ENCODE data around the gene PPP1R8.
"Not testable (repeated sequence)": the region's sequence is repeated elsewhere in the genome, so short reads cannot be mapped to it uniquely, and the experiment has no call there.

Gene PPP1R8

DNA sequence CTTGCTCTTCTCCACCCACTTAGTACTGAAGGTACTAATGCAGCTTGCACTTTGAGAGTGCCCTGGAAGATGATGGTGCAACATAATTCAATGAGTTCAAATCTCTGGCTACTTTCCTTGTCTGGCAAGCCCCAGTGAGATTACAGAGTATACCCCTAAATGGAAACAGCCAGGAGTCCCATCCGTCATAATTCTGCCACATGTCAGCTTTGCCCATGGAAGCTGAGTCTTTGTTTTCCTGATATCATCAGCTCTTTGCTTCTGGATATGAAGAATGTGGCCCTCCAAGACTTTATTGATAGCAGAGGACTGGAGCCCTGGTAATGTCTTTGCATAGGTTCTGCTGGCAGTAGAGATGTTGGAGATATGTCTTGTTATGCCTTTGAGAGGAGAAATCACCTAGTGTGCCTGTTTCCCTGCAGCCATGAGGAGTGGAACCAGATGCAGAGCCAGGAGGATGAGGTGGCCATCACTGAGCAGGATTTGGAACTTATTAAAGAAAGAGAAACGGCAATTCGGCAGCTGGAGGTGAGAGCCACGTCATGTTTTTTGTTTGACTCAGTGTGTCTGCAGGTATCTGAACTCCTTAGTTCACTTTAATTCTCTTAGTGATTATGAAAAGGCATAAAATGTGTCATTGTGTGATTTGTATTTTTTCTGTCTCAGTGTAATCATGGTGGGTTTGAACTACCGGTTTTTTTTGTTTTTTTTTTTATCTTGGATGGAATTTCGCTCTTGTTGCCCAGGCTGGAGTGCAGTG lies 18.7 kb upstream of the PPP1R8 start:
- Histone ChIP-seq H3K4me3 (no peak overlapping the region), H3K4me1 (no peaks in the 10 kb centered on the region; the same call in 1 of the 2 replicates), H3K27me3 (ENCODE audit: low read depth) (no peaks in the 10 kb centered on the region), H3K9me3 (no peaks in the 10 kb centered on the region), H3K36me3 (replicated peaks) (0 out of 2 replicates have a peak, but pooled peaks cover 3% of the 10 kb centered on the region)
- no peak for DNase-seq (ENCODE audit: low spot score in 2 of 2)
- in situ Hi-C loops (cut with MboI; ENCODE audit: low sequenced_read_pairs): no loop called here

DNA sequence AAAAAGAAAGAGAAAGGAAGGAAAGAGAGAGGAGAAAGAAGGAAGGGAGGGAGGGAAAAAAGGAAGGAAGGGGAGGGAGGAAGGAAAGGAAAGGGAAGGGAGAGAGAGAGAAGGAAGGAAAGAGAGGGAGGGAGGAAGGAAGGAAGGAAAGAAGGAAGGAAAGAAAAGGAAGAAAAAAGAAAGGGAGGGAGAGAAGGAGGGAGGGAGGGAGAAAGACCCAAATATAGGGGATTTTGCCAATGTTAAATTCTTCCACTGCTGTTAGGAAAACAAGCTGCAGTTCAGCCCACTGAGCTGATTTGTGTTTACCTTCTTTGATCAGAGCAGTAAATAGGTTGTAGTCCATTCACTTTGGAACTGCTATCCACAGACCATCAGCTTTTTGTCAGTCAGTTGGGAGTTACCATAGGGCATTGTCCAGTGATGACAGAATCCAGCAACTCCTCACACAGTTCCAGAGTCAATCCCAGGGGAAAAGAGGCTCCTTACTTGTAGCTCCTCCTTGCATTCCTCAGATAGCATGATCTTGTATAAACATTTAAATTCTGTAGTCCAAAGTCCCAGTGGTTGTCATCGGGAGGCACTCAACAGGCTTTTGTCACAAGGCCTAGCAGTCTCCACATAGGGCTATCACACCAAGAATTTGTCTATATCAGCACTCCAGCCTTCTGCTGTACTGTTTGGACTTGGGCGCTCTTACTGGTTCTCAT lies 13.5 kb upstream of the PPP1R8 start:
- in situ Hi-C loops (cut with MboI; ENCODE audit: low sequenced_read_pairs): no loop called here
- Histone ChIP-seq H3K9me3 (no peaks in the 10 kb centered on the region), H3K36me3 (replicated peaks) (peaks cover 14% of the 10 kb centered on the region), H3K27me3 (ENCODE audit: low read depth) (no peaks in the 10 kb centered on the region), H3K4me3 (no peak overlapping the region), H3K4me1 (no peaks in the 10 kb centered on the region; the same call in 1 of the 2 replicates)
- peak in 1 of 2 experiments; percentile 20 for DNase-seq (ENCODE audit: low spot score in 2 of 2)

DNA sequence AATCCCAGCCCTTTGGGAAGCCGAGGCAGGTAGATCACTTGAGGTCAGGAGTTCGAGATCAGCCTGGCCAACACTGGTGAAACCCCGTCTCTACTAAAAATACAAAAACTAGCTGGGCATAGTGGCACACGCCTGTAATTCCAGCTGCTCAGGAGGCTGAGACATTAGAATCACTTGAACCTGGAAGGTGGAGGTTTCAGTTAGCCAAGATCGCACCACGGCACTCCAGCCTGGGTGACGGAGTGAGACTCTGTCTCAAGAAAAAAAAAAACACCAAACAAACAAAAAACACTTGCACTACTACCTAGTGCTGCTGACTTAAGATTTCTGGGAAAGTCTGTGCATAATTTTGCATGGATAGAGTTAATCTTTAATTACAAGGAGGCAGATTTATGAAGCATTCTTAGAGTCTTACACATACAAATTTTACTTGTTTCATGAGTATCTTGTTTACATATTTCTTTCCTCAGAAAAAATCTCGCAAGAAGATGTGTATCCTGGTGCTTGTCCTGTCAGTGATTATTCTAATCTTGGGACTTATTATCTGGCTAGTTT lies 8.7 kb upstream of the PPP1R8 start:
- no peaks in the 10 kb centered on the region for H3K27me3 ChIP-seq (ENCODE audit: low read depth)
- DNase-seq (ENCODE audit: low spot score in 2 of 2): no peak
- H3K4me1 ChIP-seq: no peaks in the 10 kb centered on the region; the same call in 1 of the 2 replicates
- in situ Hi-C loops (cut with MboI; ENCODE audit: low sequenced_read_pairs): no loop called here
- H3K36me3 ChIP-seq (replicated peaks): peaks cover 18% of the 10 kb centered on the region
- no peaks in the 10 kb centered on the region for H3K9me3 ChIP-seq
- H3K4me3 ChIP-seq: no peak overlapping the region

DNA sequence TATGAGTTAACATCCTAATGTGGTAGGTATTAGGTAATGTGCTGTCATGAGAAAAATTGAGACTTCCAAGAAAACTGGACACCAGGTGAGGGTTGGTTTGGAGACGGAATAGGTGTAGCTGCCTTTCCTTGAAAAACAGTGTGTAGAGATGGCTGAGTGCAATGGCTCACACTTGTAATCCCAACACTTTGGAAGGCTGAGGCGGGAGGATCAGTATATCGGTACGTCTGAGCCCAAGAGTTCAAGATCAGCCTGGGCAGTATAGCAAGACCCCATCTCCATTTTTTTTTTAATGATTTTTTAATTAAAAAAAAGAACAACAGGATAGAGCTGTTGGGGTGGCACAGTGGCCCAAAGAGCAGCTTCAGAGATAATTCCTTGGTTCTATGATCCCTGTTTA lies 6.8 kb upstream of the PPP1R8 start:
- in situ Hi-C loops (cut with MboI; ENCODE audit: low sequenced_read_pairs): no loop called here
- Histone ChIP-seq H3K27me3 (ENCODE audit: low read depth) (no peaks in the 10 kb centered on the region), H3K4me1 (no peaks in the 10 kb centered on the region), H3K4me3 (no peak overlapping the region), H3K36me3 (replicated peaks) (peaks cover 13% of the 10 kb centered on the region), H3K9me3 (no peaks in the 10 kb centered on the region)
- no peak for DNase-seq (ENCODE audit: low spot score in 2 of 2)

DNA sequence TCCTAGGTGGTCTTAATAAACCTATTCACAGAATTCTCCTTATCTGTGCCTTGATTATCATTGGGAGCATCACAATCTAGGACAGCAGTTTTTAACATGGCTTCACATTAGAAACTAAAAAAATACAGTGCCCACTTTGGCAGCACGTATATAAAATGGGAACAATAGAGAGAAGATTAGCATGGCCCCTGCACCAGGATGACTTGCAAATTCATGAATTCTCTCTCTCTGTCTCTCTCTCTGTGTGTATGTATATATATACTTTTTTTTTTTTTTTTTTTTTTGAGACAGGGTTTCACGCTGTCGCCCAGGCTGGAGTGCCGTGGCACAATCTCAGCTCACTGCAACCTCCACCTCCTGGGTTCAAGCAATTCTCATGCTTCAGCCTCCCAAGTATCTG lies 6.2 kb upstream of the PPP1R8 start:
- in situ Hi-C loops (cut with MboI; ENCODE audit: low sequenced_read_pairs): no loop called here

DNA sequence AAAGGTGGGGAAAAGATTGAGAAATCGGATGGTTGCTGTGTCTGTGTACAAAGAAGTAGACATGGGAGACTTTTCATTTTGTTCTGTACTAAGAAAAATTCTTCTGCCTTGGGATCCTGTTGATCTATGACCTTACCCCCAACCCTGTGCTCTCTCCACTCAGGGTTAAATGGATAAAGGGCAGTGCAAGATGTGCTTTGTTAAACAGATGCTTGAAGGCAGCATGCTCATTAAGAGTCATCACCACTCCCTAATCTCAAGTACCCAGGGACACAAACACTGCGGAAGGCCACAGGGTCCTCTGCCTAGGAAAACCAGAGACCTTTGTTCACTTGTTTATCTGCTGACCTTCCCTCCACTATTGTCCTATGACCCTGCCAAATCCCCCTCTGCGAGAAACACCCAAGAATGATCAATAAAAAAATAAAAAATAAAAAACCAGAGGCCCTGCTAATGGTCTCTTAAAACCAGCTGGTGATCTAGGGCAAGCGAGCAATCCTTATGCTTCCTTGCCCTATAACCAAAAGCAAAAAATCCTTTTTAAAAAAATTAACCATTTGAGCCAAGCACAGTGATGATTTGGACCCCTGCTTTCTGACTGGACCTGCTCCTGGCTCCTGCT lies 1.1 kb upstream of the PPP1R8 start:
- DNase-seq (ENCODE audit: low spot score in 2 of 2); H3K4me1 ChIP-seq; H3K27me3 ChIP-seq (ENCODE audit: low read depth); H3K4me3 ChIP-seq; in situ Hi-C loops (cut with MboI; ENCODE audit: low sequenced_read_pairs); H3K9me3 ChIP-seq: not testable (repeated sequence)
- H3K36me3 ChIP-seq (replicated peaks): peaks cover 24% of the 10 kb centered on the region

More for the DNA sequence above, 6.2 kb upstream of the PPP1R8 start:
- Histone ChIP-seq H3K36me3 (replicated peaks) (peaks cover 13% of the 10 kb centered on the region), H3K4me1 (no peaks in the 10 kb centered on the region), H3K9me3 (no peaks in the 10 kb centered on the region), H3K27me3 (ENCODE audit: low read depth) (no peaks in the 10 kb centered on the region), H3K4me3 (no peak overlapping the region)
- DNase-seq (ENCODE audit: low spot score in 2 of 2): no peak

DNA sequence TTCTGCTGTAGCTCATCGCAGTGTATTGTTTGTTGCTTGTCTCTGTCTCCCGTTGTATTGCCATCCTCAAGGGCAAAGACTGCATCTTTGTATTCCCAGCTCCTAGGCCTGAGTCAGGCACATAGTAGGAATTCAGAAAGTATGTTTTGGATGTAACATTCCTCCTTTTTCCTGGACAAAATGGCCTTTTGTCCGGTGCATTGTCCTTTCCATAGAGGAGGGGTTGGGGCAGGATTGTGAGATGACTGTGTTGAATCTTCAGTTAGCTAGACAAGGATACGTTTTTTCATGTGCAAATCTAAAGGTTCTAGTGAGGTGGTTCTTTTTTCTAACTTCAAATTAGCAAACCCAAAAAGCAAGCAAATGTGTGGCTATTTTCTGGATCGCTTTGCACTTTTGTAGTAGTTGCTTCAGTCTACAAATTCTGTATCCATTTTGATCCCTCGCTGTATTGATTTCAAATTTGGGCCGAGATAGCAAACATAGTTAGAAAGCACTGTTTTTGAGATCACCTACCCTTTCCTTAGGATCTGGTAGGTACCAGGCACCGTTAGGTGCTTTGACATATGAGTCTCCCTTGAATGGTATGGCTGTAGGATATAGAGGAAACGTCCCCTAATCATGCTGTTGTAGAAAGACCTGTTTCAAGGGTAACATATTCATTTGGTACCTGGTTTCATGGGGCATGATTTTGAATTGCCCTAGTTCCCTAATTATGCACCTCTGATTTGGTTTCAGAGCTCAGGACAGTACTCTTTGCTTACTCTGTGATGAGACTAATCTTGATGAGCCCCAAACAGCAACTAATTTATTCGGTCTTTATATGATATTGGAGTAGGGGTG lies 1.2 kb downstream of the PPP1R8 start:
- Histone ChIP-seq H3K4me3 (peak overlapping the region; percentile 99), H3K36me3 (replicated peaks) (peaks cover 45% of the 10 kb centered on the region), H3K27me3 (ENCODE audit: low read depth) (no peaks in the 10 kb centered on the region), H3K4me1 (peaks cover 9% of the 10 kb centered on the region; the same call in 1 of the 2 replicates), H3K9me3 (no peaks in the 10 kb centered on the region)
- in situ Hi-C loops (cut with MboI; ENCODE audit: low sequenced_read_pairs): no loop called here
- DNase-seq (ENCODE audit: low spot score in 2 of 2): peak in 1 of 2 experiments; percentile 27

DNA sequence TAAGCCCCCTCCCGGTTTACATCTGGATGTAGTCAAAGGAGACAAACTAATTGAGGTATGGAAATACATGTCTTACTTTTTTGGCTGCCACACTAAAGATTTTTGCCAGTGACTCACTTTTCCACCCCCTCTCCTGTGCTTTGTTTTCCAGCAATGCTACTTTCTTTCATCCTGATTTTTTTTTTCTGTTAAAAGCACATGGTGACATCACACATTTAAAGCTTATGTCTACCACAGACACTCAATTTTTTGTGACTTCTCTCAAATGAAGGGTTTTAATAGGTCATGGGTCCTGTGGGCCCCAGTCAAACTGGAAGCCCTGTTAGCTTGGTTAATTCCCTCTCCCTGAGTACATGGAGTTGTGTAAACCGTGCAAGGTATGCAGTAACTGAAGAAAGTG lies 2.2 kb downstream of the PPP1R8 start:
- peaks cover 9% of the 10 kb centered on the region; the same call in 1 of the 2 replicates for H3K4me1 ChIP-seq
- H3K9me3 ChIP-seq: no peaks in the 10 kb centered on the region
- no peak for DNase-seq (ENCODE audit: low spot score in 2 of 2)
- H3K4me3 ChIP-seq: no peak overlapping the region; the same call in 1 of the 2 replicates
- peaks cover 50% of the 10 kb centered on the region for H3K36me3 ChIP-seq (replicated peaks)
- no peaks in the 10 kb centered on the region for H3K27me3 ChIP-seq (ENCODE audit: low read depth)
- in situ Hi-C loops (cut with MboI; ENCODE audit: low sequenced_read_pairs): no loop called here

DNA sequence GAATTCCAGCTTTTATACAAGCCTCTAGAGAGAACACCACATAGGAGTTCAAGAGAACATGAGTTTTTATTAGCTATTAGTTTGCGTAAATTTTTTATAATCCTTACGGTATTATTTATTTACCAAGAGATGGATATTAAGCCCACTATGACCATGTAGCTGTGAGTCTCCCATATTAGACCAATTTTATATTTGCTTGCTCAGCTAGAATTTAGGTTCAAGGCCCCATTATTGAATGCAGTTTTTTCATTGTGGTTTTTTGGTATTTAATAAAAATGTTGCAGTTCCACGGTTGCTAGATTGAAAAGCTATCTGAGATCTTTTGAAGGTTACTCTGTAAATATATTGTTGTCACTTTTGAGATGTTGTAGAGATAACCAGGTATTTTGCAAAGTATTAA lies 2.9 kb downstream of the PPP1R8 start:
- in situ Hi-C loops (cut with MboI; ENCODE audit: low sequenced_read_pairs): no loop called here
- DNase-seq (ENCODE audit: low spot score in 2 of 2): no peak
- Histone ChIP-seq H3K4me3 (no peak overlapping the region), H3K4me1 (peaks cover 9% of the 10 kb centered on the region; the same call in 1 of the 2 replicates), H3K27me3 (ENCODE audit: low read depth) (no peaks in the 10 kb centered on the region), H3K9me3 (no peaks in the 10 kb centered on the region), H3K36me3 (replicated peaks) (peaks cover 54% of the 10 kb centered on the region)

DNA sequence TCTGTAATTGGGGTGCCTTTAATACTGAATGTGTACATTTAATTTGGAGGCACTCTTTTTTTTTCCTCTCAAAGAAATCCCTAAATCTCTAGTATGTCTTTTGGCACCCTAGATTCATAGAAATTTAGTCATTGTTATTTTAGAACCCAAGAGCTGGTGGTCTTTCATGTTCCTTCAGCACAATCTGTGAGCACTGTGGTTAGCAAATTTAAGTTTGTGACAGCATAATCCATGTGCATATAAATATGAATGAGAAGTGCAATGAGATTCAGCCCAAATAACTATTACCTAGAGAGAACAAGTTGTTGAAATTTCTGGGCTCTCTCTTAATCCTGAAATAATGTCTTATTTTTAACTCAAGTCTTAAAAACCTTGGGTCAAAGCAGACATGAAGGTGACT lies 4.5 kb downstream of the PPP1R8 start:
- Histone ChIP-seq H3K4me3 (no peak overlapping the region), H3K4me1 (peaks cover 9% of the 10 kb centered on the region; the same call in 1 of the 2 replicates), H3K36me3 (replicated peaks) (peaks cover 69% of the 10 kb centered on the region), H3K27me3 (ENCODE audit: low read depth) (no peaks in the 10 kb centered on the region), H3K9me3 (no peaks in the 10 kb centered on the region)
- no peak for DNase-seq (ENCODE audit: low spot score in 2 of 2)
- in situ Hi-C loops (cut with MboI; ENCODE audit: low sequenced_read_pairs): no loop called here

DNA sequence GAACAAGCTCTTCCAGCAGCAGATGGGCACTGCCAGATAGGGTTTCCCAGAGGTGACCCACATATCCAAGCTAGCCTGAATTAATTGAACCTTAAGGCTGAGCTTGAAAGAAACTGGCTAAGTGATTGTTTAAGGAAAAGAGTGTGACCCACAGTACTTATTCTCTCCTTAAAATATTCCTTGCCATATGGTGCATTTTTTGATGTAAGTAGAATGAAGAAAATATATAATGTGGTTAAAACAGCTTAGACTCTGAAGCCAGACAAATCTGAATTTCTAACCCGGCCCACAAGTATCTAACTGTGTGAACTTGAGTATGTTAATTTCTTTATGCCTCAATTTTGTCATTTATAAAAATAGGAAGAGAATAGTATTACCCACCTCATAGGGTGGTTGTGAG lies 4.9 kb downstream of the PPP1R8 start:
- Histone ChIP-seq H3K4me1 (peaks cover 9% of the 10 kb centered on the region; the same call in 1 of the 2 replicates), H3K36me3 (replicated peaks) (peaks cover 74% of the 10 kb centered on the region), H3K27me3 (ENCODE audit: low read depth) (no peaks in the 10 kb centered on the region), H3K9me3 (no peaks in the 10 kb centered on the region), H3K4me3 (no peak overlapping the region)
- in situ Hi-C loops (cut with MboI; ENCODE audit: low sequenced_read_pairs): no loop called here
- DNase-seq (ENCODE audit: low spot score in 2 of 2): no peak

DNA sequence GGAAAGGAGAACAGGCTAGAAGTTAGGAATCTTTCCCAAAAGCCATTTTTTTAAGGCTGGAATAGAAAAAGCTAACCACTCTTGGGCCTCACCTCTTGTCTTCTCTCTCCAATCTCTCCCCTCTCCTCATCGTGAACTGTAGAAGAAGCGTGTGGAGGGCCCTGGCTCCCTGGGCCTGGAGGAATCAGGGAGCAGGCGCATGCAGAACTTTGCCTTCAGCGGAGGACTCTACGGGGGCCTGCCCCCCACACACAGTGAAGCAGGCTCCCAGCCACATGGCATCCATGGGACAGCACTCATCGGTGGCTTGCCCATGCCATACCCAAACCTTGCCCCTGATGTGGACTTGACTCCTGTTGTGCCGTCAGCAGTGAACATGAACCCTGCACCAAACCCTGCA lies 19.4 kb downstream of the PPP1R8 start:
- H3K36me3 ChIP-seq (replicated peaks): peaks cover 52% of the 10 kb centered on the region
- H3K4me3 ChIP-seq: no peak overlapping the region
- H3K9me3 ChIP-seq: no peaks in the 10 kb centered on the region
- H3K4me1 ChIP-seq: no peaks in the 10 kb centered on the region
- in situ Hi-C loops (cut with MboI; ENCODE audit: low sequenced_read_pairs): no loop called here
- no peak for DNase-seq (ENCODE audit: low spot score in 2 of 2)
- no peaks in the 10 kb centered on the region for H3K27me3 ChIP-seq (ENCODE audit: low read depth)

DNA sequence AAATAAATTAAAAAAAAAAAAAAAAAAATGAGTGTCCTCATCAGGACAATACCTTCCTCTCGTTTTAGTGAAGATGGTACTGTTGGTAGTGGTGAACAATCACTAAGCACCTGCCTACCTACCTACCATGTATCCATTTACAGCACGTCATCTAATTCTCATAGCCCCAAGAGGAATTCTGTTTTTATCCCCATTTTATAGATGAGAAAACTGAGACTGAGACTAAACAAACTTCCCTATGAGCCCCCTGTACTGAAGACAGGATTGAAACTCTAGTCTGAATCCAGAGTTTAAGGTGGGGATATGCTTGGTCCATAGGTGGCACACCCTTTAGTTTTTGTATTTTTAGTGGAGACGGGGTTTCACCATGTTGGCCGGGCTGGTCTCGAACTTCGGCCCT lies 24.5 kb downstream of the PPP1R8 start:
- peaks cover 18% of the 10 kb centered on the region for H3K36me3 ChIP-seq (replicated peaks)
- in situ Hi-C loops (cut with MboI; ENCODE audit: low sequenced_read_pairs): no loop called here
- no peak for DNase-seq (ENCODE audit: low spot score in 2 of 2)

More for the DNA sequence above, 24.5 kb downstream of the PPP1R8 start:
- no peaks in the 10 kb centered on the region for H3K9me3 ChIP-seq
- H3K4me3 ChIP-seq: no peak overlapping the region
- no peaks in the 10 kb centered on the region for H3K27me3 ChIP-seq (ENCODE audit: low read depth)
- H3K4me1 ChIP-seq: no peaks in the 10 kb centered on the region
